ENCODE data around the gene SLC25A28. TPM values are rescaled to one million over a fixed set of nuclear protein-coding genes. Genes with fewer than 3 reads are reported as not detected.
"Not testable (repeated sequence)": the region's sequence is repeated elsewhere in the genome, so short reads cannot be mapped to it uniquely, and the experiment has no call there.

The SLC25A28 gene
- polyA plus RNA-seq, 3 donors: 34.1 to 74.2 (median 68.6) TPM

DNA sequence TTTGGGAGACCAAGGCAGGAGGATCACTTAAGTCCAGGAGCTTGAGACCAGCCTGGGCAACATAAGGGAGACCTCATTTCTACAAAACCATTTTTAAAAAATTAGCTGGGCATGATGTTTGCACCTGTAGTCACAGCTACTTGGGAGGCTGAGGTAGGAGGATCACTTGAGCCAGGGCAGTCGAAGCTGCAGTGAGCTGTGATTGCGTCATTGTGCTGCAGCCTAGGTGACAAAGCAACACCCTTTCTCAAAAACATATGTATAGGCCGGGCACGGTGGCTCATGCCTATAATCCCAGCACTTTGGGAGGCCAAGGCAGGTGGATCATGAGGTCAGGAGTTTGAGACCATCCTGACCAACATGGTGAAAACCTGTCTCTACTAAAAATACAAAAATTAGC lies 23.5 kb downstream of the SLC25A28 start:
- 76 to 81% (median 79%) methylated on average over 4 of the region's 4 CpGs for WGBS, 3 donors
- not testable (repeated sequence) for H3K27ac ChIP-seq (ENCODE audit: low read depth, low read length)

DNA sequence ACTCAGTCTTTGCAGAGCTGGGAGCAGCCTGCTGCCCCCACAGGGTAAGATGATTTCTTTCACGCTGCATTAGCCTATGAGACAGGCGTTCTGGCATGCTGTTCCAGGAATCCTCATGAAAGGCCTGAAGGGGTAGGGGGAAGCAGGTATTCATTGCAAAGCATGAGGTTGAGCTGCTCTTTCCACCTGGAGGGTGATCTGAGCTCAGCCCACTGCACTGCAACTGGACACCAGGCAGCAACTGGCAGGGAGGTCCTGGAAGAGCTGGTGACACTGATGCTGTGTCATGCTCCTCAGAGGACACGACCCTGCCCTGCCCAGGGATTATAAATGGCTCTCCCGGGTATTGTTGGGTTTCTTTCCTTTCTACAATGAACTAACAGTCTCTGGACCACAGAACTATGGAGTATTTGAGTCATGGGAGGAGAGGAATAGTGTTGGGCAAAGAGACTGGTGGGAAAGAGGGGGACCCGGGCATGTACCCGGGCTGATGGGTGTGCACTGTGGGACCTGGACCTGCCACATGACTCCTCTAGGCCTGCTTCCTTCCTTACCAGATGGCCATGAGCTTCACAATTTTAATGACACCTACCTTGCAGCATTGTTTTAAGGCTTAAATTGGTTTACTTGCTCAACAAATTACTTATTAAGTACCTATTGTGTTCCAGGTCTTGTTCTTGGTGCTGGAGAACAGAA lies 24.3 kb downstream of the SLC25A28 start:
- no peak overlapping the region for H3K27ac ChIP-seq (ENCODE audit: low read depth, low read length)
- 69 to 71% (median 69%) methylated on average over 6 of the region's 6 CpGs for WGBS, 3 donors

DNA sequence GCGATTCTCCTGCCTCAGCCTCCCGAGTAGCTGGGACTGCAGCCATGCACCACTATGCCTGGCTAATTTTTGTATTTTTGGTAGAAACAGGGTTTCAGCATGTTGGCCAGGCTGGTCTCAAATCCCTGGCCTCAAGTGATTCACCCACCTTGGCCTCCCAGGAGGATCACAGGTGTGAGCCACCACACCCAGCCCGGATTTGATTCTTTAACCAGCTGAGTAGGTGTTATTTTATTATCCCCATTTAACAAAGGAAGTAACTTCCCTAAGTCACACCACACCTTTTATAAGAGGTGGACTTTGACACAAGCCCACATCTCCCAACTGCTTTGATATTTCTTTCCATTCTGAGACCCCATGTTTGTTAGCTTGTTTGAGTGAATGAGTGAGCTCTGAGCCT lies 25.0 kb downstream of the SLC25A28 start:
- H3K27ac ChIP-seq (ENCODE audit: low read depth, low read length): no peak overlapping the region
- 67 to 77% (median 74%) methylated on average over 3 of the region's 3 CpGs for WGBS, 3 donors

DNA sequence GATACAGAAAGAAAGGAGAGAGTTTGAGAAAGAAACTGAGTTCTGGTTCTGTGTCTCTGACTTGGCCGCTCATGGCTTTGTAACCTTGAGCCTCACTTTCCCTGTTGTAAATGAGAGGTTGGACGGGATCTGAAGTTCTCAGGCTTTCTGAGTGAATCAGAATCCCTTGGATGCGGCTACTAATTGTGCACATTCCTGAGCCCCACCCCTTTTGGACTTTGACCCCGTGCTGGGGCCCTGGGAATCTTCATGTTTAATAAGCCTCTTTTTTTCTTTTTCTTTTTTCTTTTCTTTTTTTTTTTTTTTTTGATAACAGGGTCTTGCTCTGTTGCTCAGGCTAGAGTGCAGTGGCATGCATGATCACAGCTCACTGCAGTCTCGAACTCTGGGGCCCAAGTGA lies 26.9 kb downstream of the SLC25A28 start:
- H3K27ac ChIP-seq (ENCODE audit: low read depth, low read length): no peak overlapping the region
- WGBS, 3 donors: 57 to 72% (median 60%) methylated on average over 5 of the region's 5 CpGs

DNA sequence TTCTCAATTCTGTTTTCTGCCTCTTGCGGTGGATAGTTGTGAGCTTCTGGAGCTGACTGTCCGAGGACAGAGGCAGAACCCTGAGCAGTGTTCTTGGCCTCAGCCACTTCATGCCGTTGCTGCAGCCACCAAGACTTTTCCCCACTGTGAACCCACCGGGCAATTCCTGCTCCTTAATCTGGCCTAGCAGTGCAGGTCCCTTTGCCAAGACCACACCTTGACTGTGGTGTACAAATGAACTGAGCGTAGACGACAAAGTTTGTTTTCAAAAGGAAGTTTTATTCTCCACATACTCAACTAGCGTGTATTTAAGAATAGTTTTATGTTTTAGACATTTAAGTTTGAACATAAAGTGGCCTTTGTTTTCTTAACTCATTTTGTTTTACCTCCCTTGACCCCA lies 29.4 kb downstream of the SLC25A28 start:
- 79 to 85% (median 81%) methylated on average over 7 of the region's 7 CpGs for WGBS, 3 donors
- H3K27ac ChIP-seq (ENCODE audit: low read depth, low read length): no peak overlapping the region

DNA sequence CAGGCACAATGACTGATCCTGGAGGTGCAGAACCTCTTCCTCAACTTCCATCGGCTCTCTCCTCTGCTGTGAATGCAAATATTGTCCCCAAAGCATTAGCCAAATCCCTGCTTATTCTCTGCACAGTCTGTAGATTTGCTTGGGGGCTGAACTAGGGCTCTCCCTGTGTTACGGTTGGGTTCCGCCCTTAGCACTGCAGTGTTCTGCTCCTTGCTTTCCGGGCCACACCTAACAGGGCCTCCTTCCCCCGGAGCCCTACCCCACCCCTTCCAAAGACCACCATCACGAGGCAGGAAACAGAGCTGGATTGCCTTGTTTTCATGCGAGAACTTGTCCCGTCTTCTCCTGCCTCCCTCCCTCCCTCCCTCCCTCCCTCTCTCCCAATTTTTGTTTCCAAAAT lies 36.6 kb downstream of the SLC25A28 start:
- WGBS, 3 donors: 61 to 65% (median 62%) methylated on average over 8 of the region's 8 CpGs
- no peak overlapping the region for H3K27ac ChIP-seq (ENCODE audit: low read depth, low read length)

DNA sequence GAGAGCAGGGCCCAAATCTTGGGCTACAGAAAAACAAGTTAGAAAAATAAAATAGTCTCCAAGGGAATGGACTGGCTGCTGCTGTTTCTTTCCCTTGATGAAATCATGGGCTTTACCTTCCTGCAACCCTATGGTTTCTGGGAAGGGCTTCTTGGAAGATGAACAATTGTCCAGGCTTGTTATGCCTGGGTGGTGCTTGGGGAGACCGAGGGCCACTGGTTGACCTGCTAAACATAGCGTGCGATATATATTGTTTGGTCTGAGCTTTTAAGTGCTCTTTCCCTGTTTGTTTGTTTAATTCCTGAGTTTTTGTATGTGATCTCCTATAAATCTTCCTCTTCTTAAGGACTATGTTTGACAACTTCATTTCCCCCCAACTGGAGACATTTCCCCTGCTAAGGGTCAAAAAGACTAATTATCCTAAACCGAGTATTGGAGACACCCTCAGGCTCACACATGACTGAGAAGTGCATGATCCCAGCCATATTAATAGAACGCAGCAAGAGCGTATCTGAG lies 37.9 kb downstream of the SLC25A28 start:
- 58 to 72% (median 58%) methylated on average over 6 of the region's 6 CpGs for WGBS, 3 donors
- no peak overlapping the region for H3K27ac ChIP-seq (ENCODE audit: low read depth, low read length)

DNA sequence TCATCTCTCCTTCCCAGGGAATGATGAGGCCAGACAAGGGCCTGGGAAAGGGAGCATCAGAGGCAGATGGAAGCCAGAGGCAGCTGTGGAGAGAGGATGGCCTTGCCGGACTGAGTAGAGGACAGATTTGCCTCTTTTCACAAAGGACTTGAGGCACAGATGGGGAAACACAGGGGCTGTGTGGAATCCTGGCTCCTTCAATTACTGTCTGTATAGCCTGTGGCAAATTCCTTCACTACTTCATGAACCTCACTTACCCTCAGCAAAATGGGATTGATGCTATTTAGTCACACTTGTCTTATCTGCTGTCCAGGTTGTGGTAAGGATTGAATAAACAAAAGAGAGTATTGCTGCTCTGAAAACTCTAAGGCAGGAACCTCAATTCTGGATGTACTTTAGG lies 40.3 kb downstream of the SLC25A28 start:
- no peak overlapping the region for H3K27ac ChIP-seq (ENCODE audit: low read depth, low read length)
- 53 to 82% (median 77%) methylated on average over 1 of the region's 1 CpG for WGBS, 3 donors

DNA sequence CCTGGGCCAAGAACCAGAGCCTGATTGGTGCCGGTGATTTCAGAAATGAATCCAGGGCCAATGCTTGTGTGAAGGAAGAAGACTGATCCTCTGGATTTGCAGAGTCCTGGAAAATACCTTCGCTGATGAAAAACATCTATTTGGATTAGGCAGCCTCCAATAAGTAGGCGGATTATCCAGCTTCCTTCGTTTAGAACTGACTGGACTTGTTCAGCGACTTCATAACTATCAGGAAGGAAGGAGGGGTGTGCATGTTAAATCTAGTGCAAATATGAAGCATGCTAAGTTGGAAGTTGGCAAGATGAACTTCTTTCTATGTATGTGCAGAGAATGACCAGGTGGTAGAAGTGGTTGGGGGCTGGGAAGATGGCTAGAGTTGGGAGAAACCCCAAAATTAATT lies 46.4 kb downstream of the SLC25A28 start:
- 55 to 70% (median 64%) methylated on average over 5 of the region's 5 CpGs for WGBS, 3 donors
- H3K27ac ChIP-seq (ENCODE audit: low read depth, low read length): no peak overlapping the region

DNA sequence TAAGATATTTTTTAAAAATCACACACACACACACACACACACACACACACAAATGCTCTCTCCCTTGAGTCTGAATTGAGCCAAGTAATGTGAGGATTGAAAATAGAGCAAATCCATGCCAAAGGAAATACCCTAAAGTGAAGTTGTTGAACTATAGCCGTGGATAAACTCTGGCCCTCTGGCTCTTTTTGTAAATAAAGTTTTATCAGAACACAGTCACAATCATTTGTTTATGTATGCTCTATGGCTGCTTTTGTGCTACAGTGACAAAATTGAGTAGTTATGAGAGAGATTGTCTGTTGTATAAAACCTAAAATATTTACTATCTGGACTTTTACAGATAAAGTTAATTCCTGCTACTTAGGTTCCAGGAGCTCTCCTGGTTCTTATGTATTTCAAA lies 48.4 kb downstream of the SLC25A28 start:
- WGBS, 3 donors: 64 to 81% (median 65%) methylated on average over 1 of the region's 1 CpG
- no peak overlapping the region for H3K27ac ChIP-seq (ENCODE audit: low read depth, low read length)

DNA sequence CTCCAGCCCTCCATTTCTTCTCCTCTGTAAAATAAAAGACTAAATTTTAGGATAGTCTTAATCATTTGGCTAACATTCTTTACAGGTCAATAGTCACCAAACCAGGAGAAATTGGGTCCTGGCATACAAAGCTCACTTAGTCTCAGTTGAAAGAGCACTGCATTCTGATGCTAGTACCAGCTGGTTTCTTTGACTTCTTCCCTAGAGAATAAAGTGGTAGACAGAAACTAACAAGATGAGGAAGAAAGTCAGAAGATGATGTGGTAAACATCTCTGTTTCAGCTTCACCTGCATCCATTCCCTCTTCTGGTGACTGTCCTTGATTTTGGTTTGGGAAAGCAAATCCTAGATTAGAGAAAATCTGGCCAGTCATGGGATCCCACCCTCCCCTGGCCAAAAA lies 50.3 kb downstream of the SLC25A28 start:
- no peak overlapping the region for H3K27ac ChIP-seq (ENCODE audit: low read depth, low read length)

DNA sequence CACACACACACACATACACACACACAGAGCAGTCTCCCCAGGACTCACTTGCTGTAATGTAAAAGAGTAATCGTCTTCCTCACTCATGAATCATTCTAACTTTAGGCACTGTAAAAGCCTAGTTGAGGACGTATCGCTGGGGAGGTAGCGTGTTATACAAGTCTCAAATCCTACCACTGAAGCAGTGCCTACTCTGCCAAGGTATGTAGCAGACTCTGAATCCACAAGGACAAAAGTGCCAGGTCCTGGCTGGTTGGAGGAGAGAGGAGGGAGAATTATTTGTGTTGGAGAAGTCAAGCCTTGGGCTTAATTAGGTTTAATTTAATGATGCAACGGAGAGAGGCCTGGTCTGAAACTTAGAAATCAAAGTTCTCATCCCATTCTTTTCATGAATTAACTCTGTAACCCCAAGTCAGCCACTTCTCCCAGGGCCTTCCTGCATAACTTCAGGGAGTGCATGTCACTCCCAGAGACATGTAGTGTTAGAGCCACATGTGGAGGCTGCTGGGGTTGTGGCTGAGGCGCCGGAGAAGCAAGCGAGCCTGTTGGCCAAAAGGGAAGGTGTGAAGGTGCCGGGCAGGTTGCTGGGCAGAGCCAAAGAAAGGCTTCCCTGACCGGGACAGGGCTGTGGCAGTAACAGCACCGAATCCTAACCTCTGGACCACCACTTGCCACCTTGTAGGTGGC lies 50.8 kb downstream of the SLC25A28 start:
- 62 to 70% (median 70%) methylated on average over 11 of the region's 11 CpGs for WGBS, 3 donors

DNA sequence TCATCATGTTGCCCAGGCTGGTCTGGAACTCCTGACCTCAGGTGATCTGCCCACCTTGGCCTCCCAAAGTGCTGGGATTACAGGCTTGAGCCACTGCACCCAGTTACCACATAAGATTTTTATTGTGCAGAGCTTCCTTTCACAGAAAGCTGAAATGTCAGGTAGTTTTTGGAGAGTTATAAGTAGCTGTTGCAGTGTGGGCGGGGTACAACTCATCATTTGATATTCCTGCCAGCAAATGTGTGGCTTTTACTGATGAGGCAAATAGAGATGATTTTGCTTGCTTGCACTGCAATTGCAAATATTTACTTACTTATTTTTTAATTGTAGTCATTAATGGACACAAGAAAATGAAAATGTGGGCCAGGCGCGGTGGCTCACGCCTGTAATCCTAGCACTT lies 55.1 kb downstream of the SLC25A28 start:
- WGBS, 3 donors: 85 to 95% (median 93%) methylated on average over 4 of the region's 4 CpGs
- H3K27ac ChIP-seq (ENCODE audit: low read depth, low read length): no peak overlapping the region

More for the DNA sequence above, 50.8 kb downstream of the SLC25A28 start:
- H3K27ac ChIP-seq (ENCODE audit: low read depth, low read length): no peak overlapping the region

DNA sequence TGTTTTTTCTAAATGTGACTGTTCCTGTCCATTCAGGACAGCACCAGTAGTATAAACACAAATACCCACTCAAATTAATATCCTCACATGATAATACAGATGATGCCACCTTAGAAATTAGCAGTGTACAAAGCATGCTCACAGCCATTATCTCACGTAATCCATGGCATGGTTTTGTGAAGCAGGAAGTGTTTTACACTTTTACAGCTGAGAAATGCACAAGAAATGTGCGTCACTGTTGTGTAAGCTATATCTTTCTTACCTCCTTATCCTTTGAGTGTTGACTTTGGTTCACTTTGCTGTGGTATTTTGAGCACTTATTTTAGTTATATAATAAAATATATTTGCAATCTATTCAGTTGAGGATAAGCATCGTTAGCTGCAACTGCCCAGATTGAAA lies 55.9 kb downstream of the SLC25A28 start:
- 25 to 45% (median 39%) methylated on average over 3 of the region's 3 CpGs for WGBS, 3 donors

DNA sequence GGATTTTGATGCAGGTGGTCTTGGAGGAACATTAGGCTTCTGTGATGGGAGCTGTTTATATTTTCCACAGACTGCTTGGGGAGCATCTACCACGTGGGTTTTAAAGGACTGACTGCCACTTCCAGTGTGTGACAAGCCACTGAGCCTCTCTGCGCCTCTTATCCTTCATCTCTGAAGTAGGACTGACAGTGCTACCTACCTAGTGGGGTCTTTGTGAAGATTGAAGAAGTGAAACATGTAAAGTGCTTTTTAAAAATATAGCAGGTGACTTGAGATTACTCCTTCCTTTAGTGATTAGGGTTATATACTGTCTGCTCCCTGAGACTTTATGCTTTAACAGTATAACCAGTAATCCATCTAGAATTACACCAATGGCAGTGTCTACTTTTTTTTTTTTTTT lies 57.6 kb downstream of the SLC25A28 start:
- WGBS, 3 donors: 63 to 68% (median 64%) methylated on average over 2 of the region's 2 CpGs
- no peak overlapping the region for H3K27ac ChIP-seq (ENCODE audit: low read depth, low read length)

More for the DNA sequence above, 55.9 kb downstream of the SLC25A28 start:
- no peak overlapping the region for H3K27ac ChIP-seq (ENCODE audit: low read depth, low read length)

Other genes starting within 250 kb of the SLC25A28 start
- gene GOT1, start 189.8 kb downstream of the SLC25A28 start, polyA plus RNA-seq: 10 to 100 TPM; 14.8 to 19.2 (median 17.5) TPM
- 1 to 10 TPM in 2 of 3 donors, under 1 TPM in 1; 0.90 to 2.3 (median 1.1) TPM for gene NKX2-3, start 87.5 kb downstream of the SLC25A28 start, polyA plus RNA-seq
- gene ENTPD7, start 39.1 kb upstream of the SLC25A28 start, polyA plus RNA-seq: 1 to 10 TPM; 1.0 to 4.5 (median 2.6) TPM
- gene COX15, start 111.7 kb upstream of the SLC25A28 start, polyA plus RNA-seq: 10 to 100 TPM; 10.1 to 18.0 (median 15.4) TPM
- gene CUTC, start 111.8 kb upstream of the SLC25A28 start, polyA plus RNA-seq: 10 to 100 TPM; 14.8 to 51.7 (median 47.7) TPM
- 1 to 10 TPM; 1.0 to 2.6 (median 2.1) TPM for gene ABCC2, start 162.2 kb upstream of the SLC25A28 start, polyA plus RNA-seq

Measured in adipose tissue (tissue), 3 donors.